GM19193 (cell line): ENCODE measurements around the gene HDAC4.

Experiments
- POLR2A ChIP-seq: IDR thresholded peaks from 4 replicates; pipeline ENCODE4 v1.6.1; 2011; ENCODE audit not compliant: insufficient read depth, insufficient read length; ENCODE audit errors: extremely low read depth

HDAC4 gene

DNA sequence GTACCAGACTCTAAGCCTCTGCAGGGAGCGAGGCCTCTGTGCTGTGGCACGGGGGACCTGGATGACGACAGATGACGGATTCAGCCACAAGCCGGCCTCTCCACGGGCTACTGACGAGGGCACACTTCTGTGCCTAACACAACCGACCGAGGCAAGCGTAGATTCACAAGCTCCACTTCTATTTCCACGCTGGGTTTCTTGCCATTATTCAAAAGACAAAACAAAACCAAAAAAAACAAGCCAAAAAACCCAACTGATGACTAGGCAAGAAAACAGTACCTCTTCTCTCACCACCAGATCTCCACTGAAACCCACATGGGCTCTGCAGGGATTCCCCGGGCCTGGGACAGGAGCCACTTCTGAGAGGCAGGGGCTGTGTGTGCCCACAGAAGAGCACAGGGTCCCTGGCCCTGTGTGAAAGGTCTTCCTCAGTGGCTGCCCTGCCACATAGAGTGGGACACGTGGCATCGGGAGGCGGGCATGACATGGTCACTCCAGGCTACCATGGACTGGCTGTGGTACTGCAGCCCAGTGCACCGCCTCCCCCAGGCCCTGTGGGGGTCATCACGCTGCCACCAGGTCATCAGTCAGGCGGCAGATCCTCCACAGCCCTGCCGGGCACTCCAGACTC lies 254.7 kb downstream of the HDAC4 start:
- TF ChIP-seq POLR2A = no peak

DNA sequence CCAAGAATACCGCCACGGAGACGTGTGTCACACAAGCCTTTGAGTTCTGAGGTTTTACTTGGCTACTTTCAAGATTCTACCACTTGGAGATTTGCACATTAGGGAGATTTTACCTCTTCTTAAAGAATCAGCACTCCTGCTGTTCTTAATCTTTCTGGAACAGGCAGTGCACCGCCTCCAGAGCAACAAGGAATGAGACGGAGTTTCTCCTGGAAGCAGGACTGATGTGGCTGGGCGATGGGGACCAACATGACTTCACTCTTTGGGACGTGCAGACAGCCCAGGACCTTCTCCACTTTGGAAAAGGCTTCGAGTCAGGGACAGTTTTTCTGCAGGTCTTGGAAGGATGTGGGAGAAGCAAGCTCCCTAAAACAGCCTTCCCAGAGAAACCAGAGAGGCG lies 255.2 kb downstream of the HDAC4 start:
- no peak for TF ChIP-seq POLR2A

- no peak for TF ChIP-seq POLR2A
Observed at GRCh38 chr2:239145106-239145505, 255.7 kb downstream of the HDAC4 start.

GRCh38 chr2:239144713-239144999 lies 256.2 kb downstream of the HDAC4 start:
- TF ChIP-seq POLR2A = no peak

GRCh38 chr2:239143858-239144712 lies 256.7 kb downstream of the HDAC4 start:
- no peak for TF ChIP-seq POLR2A

DNA sequence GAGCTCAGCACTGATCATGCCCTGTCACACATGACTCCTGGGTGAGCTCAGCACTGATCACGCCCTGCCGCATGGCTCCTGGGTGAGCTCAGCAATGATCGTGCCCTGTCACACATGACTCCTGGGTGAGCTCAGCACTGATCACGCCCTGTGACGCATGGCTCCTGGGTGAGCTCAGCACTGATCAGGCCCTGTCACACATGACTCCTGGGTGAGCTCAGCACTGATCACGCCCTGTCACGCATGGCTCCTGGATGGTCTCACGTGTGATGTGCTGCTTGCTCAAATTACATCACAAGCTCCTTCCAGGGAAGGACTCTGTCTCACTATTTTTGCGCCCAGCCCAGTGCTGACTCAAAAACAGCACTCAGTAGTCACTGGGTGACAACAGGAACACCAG lies 258.0 kb downstream of the HDAC4 start:
- TF ChIP-seq POLR2A = no peak

- TF ChIP-seq POLR2A = no peak
Observed at GRCh38 chr2:239142296-239142695, 258.5 kb downstream of the HDAC4 start.

- no peak for TF ChIP-seq POLR2A
Observed at GRCh38 chr2:239141021-239141760, 259.6 kb downstream of the HDAC4 start.

DNA sequence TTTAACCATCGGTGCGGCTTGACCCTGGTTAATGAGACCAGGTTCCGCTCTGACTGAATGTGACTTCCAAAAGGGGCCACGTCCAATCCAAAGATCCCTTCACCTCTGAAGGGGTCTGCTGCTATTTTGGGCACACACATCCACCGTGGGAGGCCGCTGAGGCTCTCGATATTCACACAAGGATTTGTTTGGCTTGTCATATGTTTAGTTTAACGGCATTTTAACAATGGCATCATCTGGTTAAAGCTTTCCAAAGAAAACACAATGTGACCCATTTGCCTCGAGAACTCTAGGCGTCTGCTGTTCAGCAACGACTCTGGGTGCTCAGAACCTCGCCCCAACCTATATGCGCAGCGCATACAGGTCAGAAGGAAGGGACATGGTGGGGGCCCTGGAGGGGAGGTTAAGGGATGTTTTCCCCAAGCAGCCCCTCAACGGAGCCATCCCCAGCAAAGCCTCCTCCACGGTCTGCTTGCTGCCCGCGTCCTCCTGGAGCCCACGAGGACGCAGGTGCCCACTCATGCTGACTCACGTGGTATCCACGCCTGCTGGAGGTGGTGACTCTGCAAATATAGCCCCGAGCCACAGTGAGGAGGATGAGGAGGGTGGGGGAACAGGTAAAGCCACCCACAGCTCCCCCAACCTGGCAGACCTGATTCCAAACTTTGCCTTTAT lies 260.3 kb downstream of the HDAC4 start:
- TF ChIP-seq POLR2A = no peak

DNA sequence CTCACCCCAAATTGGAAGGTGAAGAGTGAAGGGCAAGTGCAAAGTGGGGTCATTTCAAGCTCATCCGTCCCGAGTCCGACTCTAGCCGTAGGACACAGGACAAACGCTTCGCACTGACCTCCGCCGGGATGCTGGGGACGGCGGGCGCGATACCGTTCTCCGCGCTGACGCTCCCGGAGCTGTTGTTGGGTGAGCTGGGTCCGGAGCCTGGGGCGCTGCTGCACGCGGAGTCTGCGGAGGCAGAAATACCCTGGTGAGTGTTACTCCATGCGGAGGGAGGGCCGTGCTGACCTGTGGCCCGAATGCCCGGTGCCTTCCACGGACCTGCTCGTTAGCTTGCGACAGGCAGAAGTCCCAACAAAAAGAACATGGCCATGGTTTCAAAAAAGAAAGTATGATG lies 261.3 kb downstream of the HDAC4 start:
- TF ChIP-seq POLR2A = no peak

GRCh38 chr2:239139101-239139500 lies 261.7 kb downstream of the HDAC4 start:
- TF ChIP-seq POLR2A = no peak

GRCh38 chr2:239138610-239139009 lies 262.2 kb downstream of the HDAC4 start:
- no peak for TF ChIP-seq POLR2A

GRCh38 chr2:239137898-239138283 lies 262.9 kb downstream of the HDAC4 start:
- TF ChIP-seq POLR2A = no peak

DNA sequence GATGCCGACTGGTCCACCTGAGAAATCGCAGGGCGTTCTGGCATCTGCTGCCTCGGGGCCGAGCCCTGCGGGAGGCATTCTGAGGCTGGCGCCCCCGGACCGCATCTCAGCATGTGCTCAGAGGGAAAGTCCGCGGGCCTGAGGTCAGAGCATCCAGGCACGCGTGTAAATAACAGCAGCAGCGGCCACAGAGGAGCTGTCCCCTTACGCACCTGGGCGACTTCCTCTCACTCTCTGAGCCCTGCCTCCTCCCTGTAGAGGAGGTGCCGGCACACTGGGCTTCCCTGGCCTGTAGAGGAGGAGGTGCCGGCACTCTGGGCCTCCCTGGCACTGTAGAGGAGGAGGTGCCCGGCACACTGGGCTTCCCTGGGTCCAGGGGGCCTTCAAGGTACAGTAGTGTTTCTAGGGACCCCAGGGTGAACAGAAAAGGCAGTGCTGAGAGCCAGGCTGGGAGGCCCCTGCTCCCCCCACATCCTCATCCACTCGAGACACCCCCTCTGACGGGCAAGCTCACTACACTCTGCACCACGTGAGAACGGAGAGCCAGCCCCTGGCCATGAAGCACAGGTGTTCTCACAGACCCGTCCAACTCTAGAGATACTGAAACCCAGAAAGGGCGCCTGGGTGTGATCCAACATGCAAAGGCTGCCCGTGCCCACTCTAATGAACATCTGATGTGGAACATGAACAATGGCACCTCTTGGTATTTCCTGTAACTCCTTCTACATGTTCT lies 263.5 kb downstream of the HDAC4 start:
- TF ChIP-seq POLR2A = no peak

DNA sequence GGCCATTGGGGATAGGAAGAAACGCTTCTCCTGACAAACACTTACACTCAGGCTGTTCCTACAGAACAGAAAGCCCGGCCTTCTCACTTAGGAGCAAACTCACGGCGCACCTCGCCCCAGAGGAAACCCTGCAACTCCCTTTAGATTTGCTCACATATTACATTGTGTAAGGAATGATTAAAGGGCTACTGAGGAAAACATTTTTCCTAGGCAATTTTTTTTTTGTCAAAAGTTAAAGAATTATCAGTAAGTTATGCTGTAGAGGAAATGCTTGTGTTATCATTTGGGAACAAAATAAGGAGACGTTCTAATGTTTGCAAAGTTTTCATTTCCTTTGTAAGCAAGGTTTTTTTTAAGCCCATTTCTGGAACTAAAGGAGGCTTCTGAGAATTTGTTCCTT lies 264.1 kb downstream of the HDAC4 start:
- TF ChIP-seq POLR2A = no peak
